NB4 (cell line): ENCODE results near the gene MRPL27.

Experiments
- DNase-seq: peaks from one replicate; pipeline ENCODE4 v3.0.0; 2010; ENCODE audit warnings: low read depth
- H3K4me3 ChIP-seq: one replicate; pipeline ENCODE4 v1.5.1; 2011; ENCODE audit warnings: mild to moderate bottlenecking, low read depth, low read length, moderate library complexity
- CTCF ChIP-seq: IDR thresholded peaks from one replicate; pipeline ENCODE4 v1.5.1; 2012; ENCODE audit warnings: low read depth, low read length
- MAX ChIP-seq: IDR thresholded peaks from 2 replicates; pipeline ENCODE4 v1.6.1; 2011; ENCODE audit warnings: low read depth, low read length
- MYC ChIP-seq: IDR thresholded peaks from 2 replicates; pipeline ENCODE4 v1.6.1; 2011; ENCODE audit warnings: low read depth, low read length
- POLR2A ChIP-seq: IDR thresholded peaks from 2 replicates; pipeline ENCODE4 v1.6.1; 2011; ENCODE audit warnings: mild to moderate bottlenecking; ENCODE audit not compliant: insufficient read length; ENCODE audit errors: extremely low read depth

MRPL27 gene

DNA sequence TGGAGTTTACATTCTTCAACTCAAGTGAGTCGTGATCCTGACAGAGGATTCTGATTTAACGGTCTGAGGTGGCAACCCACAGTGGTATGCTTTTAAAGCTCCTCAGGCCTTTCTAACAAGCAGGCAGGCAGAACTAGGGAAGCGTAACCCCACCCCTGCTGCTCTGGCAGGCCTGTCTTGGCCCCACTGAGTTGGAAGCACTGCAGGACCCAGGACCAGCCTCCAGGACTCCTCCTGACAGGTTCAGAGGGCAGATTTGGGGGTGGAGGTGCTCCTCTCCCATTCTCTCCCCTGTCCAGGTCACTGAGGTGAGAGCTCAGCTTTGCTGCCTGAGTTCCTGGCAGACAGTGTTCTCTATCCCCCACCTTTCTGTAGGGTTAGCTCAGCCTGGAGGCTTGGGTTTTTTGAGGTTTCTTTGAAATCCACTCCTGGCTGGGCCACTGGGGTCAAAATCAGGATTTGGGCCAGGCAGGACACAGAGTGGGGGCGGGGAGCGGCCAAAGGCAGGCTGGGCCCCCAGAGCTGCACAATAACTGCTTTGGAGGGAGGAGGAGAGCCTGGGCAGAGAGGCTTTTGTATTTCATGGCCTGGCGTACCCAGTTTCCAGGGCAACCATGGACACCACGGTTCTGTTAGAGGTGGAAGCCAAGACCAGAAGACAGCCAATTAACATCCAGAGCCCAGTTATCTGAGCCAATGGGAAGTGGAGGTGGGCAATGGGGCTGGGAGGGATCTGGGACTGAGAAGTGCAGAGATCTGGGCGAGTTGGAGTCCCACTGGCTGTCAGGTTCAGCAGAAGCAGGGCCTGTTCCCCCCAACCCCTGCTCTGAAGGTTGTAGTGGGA lies 9.5 kb downstream of the MRPL27 start:
- no peak overlapping the region for H3K4me3 ChIP-seq
- DNase-seq, result peak; percentile 30
- no peak for TF ChIP-seq MYC
- TF ChIP-seq MAX, result no peak
- no peak for TF ChIP-seq POLR2A
- TF ChIP-seq CTCF, result no peak

GRCh38 chr17:50362661-50363060 lies 10.3 kb downstream of the MRPL27 start:
- no peak for DNase-seq
- TF ChIP-seq MYC (no peak), CTCF (no peak), MAX (no peak), POLR2A (no peak)
- no peak overlapping the region for H3K4me3 ChIP-seq

DNA sequence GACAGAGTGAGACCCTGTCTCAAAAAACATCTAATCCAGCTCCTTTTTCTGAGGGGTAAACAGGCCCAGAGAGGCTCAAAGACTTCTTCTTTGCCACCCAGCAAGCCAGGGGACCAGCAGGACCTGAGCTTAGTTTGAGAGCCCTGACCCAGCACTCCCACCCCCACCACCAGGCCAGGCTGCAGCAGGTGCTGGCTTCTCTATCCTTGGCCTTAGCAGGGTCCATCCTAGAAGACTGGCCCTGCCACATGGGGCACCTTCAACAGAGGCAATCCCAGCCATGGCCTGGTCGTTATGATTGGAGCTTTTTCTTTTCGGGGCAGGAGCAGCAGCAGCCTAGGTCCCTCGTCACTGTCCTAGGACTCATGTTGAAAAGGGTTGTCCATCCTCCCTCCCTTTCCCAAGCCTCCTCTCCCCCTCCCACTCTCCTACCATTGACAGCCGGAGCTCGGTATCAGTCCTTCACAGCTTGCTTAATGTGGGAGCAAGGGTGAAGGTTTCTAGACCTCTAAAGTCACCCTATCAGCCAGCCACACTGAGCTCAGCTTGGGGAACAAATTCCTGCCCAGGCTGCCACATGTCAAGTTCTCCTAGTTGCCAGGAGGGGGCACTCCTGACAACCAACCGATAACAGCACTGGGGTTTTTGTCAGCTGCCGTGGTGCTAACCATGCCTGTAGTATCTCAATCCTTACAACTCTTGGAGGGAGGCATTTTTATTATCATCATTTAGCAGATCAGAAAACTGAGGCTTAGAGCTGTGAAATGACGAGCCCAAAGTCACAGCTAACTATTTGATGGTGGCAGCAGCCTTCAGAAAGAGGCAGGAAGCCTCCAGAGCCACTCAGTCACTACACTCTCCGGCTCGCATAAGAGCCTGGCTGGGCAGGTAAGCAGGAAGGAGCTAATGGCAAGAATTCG lies 11.2 kb downstream of the MRPL27 start:
- TF ChIP-seq MAX, result peak; percentile 87
- peak; percentile 83 for TF ChIP-seq CTCF
- no peak for TF ChIP-seq POLR2A
- peak; percentile 86 for TF ChIP-seq MYC
- peak; percentile 81 for DNase-seq

DNA sequence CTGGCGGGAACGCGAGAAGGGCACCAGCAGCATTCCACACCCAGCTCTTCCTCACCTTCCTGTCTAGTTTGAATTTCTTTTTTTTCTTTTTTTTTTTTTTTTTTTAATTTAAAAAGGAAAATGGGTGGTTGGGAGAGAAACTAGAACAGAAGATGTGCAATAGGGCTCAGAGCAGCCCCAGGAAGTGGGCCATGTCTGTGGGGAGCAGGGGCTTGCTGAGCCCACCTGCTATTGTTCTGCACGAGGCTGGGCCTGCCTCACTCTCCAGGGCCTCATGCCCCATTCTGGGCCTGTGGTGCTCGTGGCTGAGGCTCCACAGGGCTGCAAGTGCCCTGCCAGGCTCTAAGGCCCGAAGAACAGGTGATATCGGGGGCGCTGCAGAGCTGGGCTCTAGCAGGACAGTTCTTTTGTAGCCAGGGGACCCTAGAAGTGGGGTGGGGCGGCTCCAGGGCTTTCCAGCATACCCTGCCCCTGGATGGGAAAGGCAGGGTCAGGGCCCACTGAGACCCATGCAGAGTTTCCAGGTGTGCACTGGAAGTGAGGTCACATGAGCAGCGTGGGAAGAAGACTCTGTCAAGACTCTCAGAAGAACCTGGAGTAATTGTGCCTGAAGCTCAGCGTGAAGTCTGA lies 12.4 kb downstream of the MRPL27 start:
- DNase-seq, result no peak
- TF ChIP-seq CTCF (no peak), MAX (no peak), MYC (no peak), POLR2A (no peak)
- no peak overlapping the region for H3K4me3 ChIP-seq

More for the DNA sequence above, 11.2 kb downstream of the MRPL27 start:
- no peak overlapping the region for H3K4me3 ChIP-seq

DNA sequence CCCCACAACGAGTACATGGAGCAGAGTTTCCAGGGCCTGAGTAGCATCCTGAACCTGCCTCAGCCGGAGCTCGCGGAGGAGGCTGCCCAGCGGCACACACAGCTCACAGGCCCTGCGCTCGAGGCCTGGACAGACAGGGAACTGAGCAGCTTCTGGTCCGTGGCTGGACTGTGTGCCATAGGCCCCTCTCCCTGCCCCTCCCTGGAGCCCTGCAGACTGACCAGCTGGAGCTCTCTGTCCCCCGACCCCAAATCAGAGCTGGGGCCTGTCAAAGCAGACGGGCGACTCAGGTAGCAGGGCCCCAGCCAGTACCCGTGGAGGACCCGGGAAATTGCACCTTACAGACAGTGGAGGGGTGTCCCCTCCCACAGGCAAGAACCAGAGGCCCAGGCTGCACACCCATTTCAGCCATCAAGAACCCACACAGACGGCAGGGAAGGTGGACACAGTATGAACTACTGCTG lies 13.0 kb downstream of the MRPL27 start:
- DNase-seq, result no peak
- H3K4me3 ChIP-seq, result no peak overlapping the region
- TF ChIP-seq POLR2A (no peak), CTCF (no peak), MYC (no peak), MAX (no peak)
